GM18909 (cell line): ENCODE measurements around the gene PRSS21.

Source experiments
- ATAC-seq: cut with Tn5 transposase; IDR thresholded peaks from one replicate; pipeline ENCODE4 v1.9.1; 2021; ENCODE audit warnings: mild to moderate bottlenecking; ENCODE audit not compliant: unreplicated experiment, poor library complexity

PRSS21 gene

DNA sequence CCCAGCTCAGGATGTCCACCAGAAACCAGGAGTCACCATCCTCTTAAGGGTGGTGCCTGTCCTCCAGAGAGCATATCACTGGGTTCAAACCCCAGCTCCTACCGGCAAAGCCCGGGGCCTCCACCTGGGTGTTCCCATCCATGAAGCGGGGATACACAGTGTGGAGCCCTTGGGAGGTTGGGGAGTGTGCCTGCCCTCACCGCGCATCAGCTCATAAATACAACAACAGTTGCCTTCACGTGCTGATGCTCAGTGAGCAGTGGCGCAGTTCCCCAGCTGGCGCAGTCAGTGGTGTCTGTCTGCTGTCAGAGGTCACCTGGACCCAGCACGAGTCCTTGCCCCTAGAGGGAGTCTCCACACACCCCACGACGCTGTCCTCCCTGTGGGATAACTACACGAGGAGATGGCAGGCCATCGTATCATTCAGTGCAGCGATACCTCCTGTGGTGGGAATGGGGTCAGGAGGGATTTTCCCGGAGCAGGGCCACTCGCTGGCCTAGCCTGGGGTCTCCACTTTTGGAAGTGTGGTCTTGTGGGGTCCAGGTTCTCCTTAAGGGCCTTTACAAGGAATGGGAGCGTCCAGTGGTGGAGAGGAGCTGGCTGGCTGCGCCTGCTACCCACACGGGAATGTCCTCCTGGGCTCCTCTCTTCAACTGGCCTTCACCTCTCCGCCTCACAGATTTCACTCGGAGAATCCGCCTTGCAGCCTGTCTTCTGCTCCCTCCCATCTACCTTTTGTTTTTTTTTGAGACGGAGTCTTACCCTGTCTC is 37.7 kb upstream of the PRSS21 start:
- ATAC-seq = no peak

DNA sequence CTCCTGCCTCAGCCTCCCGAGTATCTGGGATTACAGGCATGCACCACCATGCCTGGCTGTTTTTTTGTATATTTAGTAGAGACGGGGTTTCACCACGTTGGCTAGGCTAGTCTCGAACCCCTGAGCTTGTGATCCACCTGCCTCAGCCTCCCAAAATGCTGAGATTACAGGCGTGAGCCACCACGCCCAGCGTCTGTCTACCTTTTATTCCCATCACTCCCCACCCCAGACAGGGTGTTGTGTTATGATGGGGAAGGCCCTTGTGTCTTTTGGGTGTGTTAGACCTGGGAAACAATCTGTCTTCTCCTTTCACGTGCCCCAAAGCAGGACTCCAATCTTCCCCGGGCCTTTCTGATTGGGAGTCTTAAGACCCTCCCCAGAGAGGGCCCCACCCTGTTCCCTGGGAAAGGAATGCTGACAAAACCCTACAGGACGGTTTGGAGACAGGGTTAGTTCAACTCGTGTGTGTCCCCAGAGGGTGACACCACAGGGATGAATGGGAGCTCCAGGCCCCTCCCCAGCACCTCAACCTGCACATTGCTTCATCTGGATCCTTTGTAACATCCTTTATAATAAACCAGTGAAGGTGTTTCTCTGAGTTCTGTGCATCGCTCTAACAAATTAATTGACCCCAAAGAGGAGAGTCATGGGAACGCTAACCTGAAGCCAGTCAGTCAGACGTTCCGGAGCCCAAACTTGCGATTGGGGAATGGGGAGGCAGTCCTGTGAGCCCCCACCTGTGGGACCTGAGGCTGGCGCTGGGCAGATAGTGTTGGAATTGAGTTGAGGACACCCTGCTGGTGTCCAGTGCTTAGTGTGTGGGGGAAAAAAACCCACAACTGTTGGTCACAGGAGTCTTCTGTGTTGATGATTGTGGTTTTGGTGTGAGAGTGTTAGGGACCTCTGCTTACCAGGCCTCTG is 36.8 kb upstream of the PRSS21 start:
- no peak for ATAC-seq

DNA sequence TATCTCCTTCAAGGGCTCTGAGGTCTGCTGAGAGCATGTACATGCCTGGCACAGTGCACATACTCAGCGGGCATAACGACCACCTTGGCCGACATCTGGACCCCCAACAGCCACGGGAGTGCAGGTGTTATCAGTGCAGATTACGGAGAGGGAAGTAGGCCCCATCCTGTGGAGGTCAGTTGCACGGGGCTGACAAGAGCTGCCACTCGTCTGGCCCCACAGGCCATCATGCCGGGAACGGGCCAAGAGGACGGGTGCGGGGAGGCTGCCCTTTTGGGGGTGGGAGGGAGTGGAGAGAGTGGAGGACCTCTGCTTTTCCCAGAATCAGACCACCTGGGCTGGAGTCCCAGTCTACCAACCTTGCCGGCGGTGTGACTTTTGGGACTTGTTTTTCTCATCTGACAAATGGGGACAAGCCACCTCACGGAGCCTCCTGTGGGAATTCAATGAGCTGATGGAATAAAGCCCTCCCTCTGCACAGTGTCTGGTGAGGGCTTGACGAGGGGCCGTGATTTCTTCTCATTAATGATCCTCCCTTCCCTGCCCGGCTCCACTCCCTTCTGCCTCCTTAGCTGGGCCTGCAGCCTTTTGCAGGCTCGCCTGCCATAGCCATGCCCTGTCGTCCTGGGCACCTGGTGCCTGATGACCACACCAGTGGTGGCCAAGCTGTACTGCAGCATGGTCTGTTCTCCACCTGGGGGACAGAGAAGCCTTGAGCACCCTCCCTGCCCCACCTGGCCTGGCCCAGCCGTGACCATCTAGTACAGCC is 34.3 kb upstream of the PRSS21 start:
- no peak for ATAC-seq

DNA sequence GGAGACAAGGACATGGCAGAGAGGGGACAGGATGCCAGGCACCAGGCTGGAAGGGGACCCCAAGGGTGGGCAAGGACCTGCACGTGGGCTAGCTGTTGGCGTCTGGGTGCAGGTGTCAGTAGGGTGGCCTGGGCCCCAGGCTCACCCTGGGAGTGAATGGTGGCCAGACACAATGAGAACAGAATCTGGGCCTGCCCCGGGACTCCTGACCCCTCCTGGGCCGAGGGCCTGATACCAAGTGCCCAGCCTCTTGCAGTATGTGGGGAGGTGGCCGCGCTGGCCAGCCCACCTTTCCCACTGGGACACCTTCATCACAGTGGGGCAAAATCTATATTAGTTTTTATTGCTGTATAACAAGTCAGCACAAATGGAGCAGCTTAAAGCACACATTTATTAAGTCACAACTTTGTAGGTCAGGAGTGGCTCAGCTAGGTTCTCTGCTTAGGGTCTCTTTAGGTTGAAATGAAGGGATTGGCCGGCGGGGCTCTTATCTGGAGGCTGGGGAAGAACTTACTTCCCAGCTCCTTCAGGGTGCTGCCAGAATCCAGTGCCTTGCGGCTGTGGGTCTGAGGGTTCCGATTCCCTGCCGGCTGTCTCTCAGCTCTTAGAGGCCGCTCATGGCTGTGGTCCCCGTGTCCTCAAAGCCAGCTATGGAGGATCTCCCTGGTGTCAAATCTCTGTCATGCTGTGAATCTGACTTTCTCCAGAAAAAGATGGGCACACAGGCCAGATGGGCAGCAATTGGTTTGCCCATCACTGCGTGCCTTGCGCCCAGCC is 33.3 kb upstream of the PRSS21 start:
- no peak for ATAC-seq

DNA sequence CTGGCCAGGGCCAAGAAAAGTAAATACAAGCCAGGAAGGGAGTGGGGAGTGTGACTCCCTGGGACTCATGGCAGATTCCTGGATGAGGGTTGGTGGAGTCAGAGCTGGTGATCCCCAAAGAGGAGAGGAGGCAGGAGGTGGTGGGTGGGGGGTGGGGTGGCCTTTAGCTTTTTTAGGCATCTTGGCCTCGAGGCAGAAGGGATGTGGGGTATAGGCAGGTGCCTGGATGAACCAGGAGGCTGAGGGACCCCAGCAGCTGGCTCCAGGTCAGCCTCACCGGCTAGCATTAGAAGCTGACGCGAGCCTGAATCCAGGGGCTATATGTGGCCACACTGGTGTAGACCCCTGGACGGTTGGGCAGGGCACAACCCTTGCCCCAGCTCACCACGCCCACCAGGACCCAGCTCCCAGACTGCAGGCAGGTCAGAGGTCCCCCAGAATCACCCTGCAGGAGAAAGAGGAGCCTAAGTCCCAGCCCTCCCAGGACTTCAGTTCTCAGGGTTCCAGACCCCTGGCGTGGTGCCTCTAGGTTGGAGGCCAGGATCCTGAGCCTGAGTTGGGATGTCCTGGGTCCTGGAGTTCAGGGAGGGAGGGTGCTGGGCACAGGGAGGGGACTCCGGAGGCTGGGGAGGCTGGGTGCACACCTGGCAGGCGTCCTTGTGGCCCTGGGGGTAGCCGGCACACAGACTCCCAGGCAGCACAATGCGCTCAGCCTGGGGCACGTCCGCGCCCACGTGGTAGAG is 32.5 kb upstream of the PRSS21 start:
- ATAC-seq = no peak

DNA sequence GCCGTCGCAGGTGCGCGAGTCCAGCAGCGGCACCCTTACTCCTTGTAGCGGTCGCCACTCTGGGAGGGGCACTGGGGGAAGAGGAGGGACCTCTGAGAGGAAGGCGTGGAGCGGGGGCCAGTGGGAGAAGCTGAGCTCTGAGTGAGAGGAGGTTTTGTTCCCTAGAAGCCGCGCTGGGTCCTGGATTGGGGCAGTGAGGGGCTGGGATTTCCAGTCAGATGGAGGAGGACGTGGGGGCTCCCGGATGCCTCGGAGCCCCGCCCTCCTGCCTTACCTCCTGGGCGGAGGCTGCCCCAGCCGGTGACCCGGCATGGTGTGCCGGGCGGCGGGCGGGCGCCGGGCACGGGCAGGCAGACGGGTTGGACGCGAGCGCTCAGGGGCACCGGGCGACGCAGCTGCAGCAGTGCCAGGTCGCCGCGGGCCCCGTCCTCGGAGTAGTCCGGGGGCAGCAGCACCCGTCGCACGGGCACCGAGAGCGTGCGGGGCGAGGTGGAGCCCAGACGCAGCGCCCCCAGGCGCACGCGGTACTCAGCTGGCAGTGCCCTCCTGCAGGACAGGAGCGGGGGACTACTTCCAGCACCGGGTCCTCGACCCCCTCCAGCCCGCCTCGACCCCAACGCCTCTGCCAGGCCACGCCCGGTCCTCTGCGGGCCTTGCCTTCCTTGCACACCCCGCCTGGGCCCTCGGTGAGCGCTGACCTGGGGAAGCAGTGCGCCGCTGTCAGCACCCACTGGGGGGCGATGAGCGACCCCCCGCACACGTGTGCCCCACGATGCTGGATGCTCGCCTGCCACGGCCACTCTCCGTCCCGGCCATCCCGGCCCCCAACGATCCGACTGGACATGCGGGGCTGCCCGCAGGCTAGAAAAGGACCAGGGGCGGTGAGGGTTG is 31.7 kb upstream of the PRSS21 start:
- ATAC-seq = no peak

DNA sequence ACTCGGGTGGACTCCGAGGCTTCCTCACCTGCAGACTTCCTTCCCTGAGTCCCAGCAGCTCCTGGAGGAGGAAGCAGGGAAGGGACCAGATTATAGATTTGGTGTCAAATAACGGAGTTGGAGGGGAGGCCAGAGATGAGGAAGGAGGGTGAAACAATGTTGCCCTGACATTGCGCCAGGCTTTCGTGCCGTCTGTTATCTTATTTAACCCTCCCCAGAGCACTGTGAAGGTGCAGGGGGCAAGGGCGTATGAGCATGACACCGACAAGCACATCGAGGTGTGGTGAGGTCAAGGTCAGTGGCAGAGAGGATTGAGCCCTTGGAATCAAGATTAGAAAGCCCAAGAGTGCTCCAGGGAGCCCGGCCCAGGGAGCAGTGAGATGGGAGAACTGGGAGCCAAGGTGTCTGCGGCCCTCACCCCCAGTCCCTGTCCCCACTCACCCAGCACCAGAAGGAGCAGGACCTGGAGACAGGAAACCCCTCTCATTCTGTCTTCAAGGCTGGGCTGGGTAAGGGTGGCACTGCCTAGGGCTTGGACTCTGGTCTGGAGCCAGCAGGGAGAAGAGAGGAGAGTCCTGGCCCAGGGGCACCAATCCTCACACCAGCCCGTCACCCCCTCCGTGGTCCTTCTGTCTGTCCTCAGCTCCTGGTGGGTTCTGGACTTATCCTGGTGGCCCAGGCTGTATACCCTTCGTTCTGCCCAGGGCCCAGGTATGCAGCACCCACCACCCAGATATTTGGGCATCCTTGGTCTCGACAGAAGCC is 30.8 kb upstream of the PRSS21 start:
- ATAC-seq = no peak

DNA sequence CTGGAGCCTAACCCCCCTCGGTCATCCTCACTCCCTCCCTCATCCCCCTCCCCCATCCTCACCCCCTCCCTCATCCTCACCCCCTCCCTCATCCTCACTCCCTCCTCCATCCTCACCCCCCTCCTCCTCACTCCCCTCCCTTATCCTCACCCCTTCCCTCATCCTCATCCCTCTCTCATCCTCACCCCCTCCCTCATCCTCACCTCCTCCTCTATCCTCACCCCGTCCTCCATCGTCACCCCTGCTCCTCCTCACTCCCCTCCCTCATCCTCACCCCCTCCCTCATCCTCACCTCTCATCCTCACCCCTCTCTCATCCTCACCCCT is 30.2 kb upstream of the PRSS21 start:
- ATAC-seq = no peak

DNA sequence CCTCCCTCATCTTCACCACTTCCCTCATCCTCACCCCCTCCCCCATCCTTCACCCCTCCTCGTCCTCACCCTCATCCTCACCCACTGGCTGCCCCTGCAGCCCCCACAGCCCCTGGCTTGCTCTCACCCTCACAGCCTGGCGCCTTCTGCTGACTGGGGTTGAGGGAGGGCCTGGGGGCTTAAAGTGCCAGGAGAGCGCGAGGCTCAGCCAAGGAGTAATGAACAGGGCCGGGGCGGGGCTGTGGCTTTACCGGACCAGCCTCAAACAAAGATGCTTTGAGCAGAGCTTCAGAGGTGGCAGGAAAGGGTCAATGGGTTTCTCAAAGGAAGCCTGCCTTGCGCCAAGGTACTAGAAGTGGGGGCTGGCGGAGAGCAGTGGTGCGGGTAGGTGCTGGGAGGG is 29.6 kb upstream of the PRSS21 start, which contains the start of gene PRSS33:
Gene PRSS33, minus strand, starts transcription at position 155 of the 400 bp plus-strand sequence. CDS start 1,013 bp downstream, outside the sequence.
- no peak for ATAC-seq

DNA sequence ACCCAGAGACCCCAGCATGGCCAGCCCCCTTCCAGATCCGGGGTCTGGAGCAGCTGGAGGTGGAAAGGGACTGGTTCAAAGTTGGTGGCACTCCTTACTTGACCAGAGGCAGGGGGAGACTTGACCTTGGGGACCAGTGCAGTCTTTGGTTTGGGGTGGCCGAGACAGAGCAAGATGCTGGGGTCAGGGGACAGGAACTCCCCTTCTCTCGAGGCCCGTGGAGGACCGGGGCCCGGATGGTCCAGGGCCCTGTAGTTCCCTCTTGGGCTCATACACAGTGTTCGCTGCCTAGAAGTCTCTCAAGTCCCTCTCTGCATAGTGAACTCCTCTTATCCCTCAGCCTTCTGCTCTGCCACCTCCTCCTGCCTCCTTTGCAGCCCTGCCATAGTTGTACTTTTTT is 29.1 kb upstream of the PRSS21 start:
- ATAC-seq = no peak

DNA sequence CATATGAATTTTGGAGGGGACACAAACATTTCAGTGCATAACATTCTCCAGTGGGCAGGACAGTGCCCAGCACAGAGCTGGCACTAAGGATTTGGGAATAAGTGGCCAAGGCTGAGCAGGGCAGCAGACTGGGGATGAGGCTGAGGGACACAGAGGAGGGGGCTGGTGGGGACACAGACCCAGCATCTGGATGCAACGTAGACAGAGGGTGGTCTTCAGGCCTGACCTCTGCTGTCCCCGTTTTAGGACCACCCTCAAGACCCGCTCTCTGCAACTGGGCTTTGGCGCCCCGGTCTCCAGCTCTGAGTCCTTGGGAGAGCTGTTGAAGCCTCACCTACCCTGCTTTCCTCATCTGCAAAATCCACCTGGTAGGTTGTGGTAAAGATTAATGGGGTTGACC is 26.4 kb upstream of the PRSS21 start:
- no peak for ATAC-seq

DNA sequence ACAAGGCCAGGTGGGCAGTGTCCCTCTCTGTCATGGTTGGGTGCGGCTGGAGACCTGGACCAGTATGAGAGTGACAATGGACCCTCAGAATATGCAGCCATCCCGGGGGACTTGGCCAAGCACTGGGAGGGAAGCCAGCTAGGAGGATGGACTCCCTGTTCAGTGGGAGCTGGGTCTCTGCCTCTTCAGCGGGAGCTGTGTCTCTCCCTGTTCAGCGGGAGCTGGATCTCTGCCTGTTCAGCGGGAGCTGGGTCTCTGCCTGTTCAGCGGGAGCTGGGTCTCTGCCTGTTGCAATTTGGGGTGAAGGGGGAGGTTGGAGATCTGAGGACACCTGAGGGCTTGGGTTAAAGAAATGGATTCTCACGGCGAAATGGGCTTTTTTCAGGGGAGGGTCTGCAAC is 25.9 kb upstream of the PRSS21 start:
- no peak for ATAC-seq

DNA sequence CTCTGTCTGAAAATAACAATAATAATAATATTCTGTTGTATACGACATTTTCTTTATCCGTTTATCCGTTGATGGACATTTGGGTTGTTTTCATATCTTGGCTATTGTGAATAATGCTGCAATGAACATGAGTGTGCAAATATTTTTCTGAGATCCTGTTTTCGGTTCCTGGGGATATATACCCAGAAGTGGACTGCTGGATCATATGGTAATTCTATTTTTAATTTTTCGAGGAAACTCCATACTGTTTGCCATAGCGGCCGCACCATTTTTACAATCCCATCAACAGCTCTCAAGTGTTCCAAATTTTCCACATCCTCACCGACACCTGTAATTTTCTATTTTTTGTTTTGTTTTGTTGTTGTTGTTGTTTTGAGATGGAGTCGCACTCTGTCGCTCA is 24.1 kb upstream of the PRSS21 start:
- no peak for ATAC-seq

DNA sequence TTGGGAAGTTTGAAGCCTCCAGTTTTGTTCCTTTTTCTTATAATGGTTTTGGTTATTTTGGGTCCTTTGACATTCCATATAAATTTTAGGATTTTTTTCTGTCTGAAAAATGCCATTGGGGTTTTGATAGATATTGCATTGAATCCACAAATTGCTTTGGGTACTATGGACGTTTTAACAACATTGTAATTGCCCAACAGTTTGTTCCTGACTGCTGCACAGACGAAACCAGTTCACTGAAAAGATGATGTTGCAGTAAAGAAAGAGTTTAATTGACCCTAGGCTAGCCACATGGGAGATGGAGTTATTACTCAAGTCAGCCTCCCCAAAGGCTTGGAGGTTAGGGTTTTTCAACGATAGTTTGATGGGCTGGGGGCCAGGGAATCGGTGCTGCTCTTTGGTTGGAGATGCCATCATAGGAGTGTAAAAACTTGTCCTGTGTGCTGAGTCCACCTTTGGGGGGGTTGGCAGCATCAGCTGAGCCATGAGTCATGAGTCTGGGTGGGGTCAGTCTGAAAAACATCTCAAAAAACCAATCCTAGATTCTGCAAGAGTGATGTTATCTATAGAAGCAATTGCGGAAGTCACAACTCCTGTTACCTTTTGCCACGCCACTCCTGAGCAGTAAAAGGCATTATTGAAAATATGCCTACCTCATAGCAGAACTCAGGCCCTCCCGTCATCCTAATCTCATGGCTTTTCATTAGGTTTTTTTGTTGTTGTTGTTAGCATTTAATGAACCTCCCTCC is 21.5 kb upstream of the PRSS21 start:
- no peak for ATAC-seq

DNA sequence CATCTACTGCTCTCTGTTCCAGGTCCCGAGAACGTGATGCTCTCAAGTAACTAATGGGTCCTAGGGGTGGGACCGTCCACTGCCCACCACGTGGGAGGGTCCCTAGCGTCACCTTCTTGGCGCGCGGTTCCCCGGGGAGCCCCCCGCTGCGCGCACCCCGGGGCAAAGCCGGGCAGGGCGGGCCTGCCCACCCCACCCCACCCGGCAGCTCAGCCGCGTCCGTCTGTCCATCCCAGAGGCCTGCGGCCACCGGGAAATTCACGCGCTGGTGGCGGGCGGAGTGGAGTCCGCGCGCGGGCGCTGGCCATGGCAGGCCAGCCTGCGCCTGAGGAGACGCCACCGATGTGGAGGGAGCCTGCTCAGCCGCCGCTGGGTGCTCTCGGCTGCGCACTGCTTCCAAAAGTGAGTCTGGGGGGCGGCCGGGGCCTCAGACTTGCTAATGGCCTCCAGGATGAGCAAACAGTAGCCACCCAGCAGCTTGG is 18.3 kb upstream of the PRSS21 start:
- no peak for ATAC-seq

DNA sequence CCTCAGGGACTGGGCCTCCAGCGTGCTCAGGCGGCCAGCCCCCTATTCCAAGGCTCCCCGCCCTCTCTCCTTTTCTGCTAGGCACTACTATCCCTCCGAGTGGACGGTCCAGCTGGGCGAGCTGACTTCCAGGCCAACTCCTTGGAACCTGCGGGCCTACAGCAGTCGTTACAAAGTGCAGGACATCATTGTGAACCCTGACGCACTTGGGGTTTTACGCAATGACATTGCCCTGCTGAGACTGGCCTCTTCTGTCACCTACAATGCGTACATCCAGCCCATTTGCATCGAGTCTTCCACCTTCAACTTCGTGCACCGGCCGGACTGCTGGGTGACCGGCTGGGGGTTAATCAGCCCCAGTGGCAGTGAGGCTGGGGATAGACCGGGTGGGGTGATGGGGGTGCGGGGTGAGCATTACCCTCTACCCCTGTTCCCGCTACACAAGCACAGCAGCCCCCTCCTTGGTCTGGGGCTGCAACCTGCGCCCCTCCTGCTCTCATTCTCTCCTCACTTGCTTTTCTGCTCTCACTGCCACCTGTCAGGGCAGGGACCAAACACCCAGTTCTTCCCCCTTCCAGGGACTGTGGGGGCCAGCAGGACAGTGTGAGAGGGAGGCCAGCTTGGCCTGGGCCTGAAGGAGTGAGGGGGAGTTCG is 17.7 kb upstream of the PRSS21 start:
- no peak for ATAC-seq
